Activated naive CD8-positive, alpha-beta T cell (primary cell): ENCODE data around the gene PTGDR.

ENCODE experiments used
- H3K27ac Mint-ChIP-seq: one replicate; pipeline ENCODE4 v1.8.0; 2021; ENCODE audit warnings: mixed read lengths
- H3K27me3 Mint-ChIP-seq: one replicate; pipeline ENCODE4 v1.8.0; 2021; ENCODE audit warnings: mixed read lengths
- H3K36me3 Mint-ChIP-seq: one replicate; pipeline ENCODE4 v1.8.0; 2021; ENCODE audit warnings: mixed read lengths
- H3K4me1 Mint-ChIP-seq: one replicate; pipeline ENCODE4 v1.8.0; 2021; ENCODE audit warnings: low read depth, mixed read lengths
- H3K4me3 Mint-ChIP-seq: one replicate; pipeline ENCODE4 v1.8.0; 2021; ENCODE audit warnings: mild to moderate bottlenecking, mixed read lengths
- H3K9me3 Mint-ChIP-seq: one replicate; pipeline ENCODE4 v1.8.0; 2021; ENCODE audit warnings: low read depth, mixed read lengths

PTGDR gene

DNA sequence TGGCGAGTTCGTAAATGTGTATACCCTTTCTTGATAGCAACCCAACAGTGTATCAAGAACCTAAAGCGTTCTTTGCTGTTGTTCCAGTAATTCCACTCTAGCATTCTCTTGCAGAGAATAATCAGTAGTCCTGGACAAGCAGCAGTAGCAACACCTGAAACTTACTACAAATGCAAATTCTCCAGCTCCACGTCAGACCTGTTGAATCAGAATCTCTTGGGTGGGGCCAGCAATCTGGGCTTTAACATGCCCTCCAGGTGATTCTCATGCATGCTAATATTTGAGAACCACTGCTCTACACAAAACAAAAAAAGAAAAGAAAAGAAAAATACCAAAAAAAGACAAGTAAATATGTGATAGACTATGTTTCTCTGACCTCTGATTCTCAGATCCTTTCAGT is 10.1 kb downstream of the PTGDR start:
- no peak overlapping the region for H3K4me3 Mint-ChIP-seq
- H3K27ac Mint-ChIP-seq = no peak overlapping the region
- H3K4me1 Mint-ChIP-seq = peaks cover 17% of the 10 kb centered on the region
- H3K36me3 Mint-ChIP-seq = peaks cover 3% of the 10 kb centered on the region
- no peaks in the 10 kb centered on the region for H3K9me3 Mint-ChIP-seq
- peaks cover 3% of the 10 kb centered on the region for H3K27me3 Mint-ChIP-seq

DNA sequence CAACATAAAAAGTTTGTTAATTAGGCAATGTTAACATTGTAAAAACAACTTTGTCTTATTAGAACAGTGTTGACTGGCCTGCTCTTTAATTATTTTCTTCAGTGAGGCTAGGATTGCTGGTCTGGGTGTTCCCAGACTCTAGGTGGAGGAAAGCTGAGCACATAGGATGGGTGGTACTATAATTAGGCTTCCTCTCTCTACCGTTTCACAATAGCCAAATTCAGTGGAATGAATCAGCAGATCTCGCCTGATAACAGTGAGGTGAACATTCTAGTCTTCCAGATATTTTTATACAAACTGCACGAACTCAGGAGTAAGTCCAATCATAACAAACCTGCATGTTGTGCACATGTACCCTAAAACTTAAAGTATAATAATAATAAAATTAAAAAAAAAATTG is 11.9 kb downstream of the PTGDR start:
- Mint-ChIP-seq H3K27ac (no peak overlapping the region), H3K4me1 (peaks cover 16% of the 10 kb centered on the region)

DNA sequence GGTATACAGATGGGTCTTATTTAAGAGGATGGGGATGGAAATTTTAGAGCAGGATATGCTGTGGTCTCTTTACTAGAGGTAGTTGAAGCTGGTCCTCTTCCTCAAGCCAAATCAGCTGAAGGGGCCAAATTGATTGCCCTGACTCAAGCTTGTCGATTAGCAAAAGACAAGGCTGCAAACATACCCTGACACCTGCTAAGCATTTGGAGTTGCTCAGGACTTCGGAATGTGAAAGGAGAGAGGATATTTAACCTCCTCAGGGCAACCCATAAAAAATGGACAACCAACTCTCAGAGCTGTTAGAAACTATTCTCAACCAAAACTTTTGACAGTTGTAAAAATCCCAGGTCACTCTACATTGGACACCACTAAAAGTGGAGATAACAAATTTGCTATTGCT is 15.6 kb downstream of the PTGDR start:
- H3K9me3 Mint-ChIP-seq = no peaks in the 10 kb centered on the region
- H3K4me3 Mint-ChIP-seq = no peak overlapping the region
- no peak overlapping the region for H3K27ac Mint-ChIP-seq
- H3K4me1 Mint-ChIP-seq = peaks cover 41% of the 10 kb centered on the region
- peaks cover 3% of the 10 kb centered on the region for H3K36me3 Mint-ChIP-seq
- no peaks in the 10 kb centered on the region for H3K27me3 Mint-ChIP-seq

More for the DNA sequence above, 11.9 kb downstream of the PTGDR start:
- H3K4me3 Mint-ChIP-seq = no peak overlapping the region
- H3K9me3 Mint-ChIP-seq = no peaks in the 10 kb centered on the region
- peaks cover 3% of the 10 kb centered on the region for H3K36me3 Mint-ChIP-seq
- peaks cover 3% of the 10 kb centered on the region for H3K27me3 Mint-ChIP-seq

DNA sequence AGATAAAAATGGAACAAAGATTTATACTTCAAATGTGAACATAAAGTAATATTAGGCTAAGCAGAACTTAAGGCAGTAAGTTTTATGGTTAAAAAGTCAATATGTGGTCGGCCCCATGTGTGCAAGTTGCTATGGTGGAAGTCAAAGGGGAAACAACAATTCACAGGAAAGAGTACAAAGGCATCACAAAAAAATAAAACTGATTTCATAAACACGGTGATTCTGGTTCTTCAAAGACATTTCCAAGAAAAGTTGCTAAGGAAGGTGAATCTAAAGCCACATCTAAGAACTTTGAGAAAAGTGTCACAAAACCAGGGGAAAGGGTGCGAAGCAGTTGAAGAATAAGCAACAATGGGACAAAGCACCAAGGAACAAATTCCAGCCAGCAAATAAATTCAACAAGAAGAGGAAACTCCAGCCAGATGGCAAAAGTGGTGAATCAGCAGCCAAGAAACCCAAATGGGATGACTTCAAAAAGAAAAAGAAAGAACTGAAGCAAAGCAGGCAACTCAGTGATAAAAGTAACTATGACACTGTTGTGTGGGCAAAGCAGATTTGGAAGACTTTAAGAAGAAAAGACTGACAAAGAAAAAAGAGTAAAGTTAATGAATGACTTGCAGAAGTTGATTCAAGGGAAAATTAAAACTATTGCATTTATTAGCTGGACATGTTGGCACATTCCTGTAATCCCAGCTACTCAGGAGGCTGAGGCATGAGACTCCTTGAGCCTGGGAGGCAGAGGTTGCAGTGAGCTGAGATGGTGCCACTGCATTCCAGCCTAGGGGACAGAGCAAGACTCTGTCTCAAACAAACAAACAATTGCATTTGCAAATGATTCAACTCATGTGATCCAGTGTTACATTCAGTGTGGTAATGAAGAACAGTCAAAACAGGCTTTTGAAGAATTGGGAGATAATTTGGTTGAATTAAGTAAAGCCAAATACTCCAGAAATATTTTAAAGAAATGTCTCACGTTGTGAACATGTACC is 19.5 kb downstream of the PTGDR start:
- H3K9me3 Mint-ChIP-seq = no peaks in the 10 kb centered on the region
- H3K4me3 Mint-ChIP-seq = peak overlapping the region; percentile 66
- H3K4me1 Mint-ChIP-seq = peaks cover 31% of the 10 kb centered on the region
- peak overlapping the region; percentile 18 for H3K27ac Mint-ChIP-seq
- H3K27me3 Mint-ChIP-seq = no peaks in the 10 kb centered on the region
- no peaks in the 10 kb centered on the region for H3K36me3 Mint-ChIP-seq

- no peaks in the 10 kb centered on the region for H3K9me3 Mint-ChIP-seq
- H3K27me3 Mint-ChIP-seq = no peaks in the 10 kb centered on the region
- H3K4me3 Mint-ChIP-seq = no peak overlapping the region
- peaks cover 20% of the 10 kb centered on the region for H3K4me1 Mint-ChIP-seq
- H3K27ac Mint-ChIP-seq = no peak overlapping the region
- H3K36me3 Mint-ChIP-seq = no peaks in the 10 kb centered on the region
Observed at GRCh38 chr14:52296378-52296777, 28.9 kb downstream of the PTGDR start.

DNA sequence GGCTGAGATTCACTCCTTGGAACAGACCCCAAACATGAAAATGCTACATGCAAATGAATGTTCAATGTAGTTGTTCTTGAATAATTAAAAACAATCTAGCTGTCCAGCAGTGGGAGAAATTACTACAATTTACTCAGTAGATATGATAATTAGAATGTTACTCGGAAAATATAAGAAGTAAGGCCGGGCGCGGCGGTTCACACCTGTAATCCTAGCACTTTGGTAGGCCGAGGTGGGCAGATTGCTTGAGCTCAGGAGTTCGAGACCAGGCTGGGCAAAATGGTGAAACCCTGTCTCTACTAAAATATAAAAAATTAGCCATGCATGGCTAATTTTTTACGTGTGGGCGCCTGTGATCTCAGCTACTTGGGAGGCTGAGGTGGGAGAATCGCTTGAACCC is 31.3 kb downstream of the PTGDR start:
- Mint-ChIP-seq H3K27ac (no peak overlapping the region), H3K4me3 (no peak overlapping the region), H3K4me1 (peaks cover 31% of the 10 kb centered on the region), H3K36me3 (peaks cover 2% of the 10 kb centered on the region), H3K27me3 (no peaks in the 10 kb centered on the region), H3K9me3 (no peaks in the 10 kb centered on the region)

GRCh38 chr14:52299692-52300278 is 32.3 kb downstream of the PTGDR start:
- no peak overlapping the region for H3K4me3 Mint-ChIP-seq
- H3K4me1 Mint-ChIP-seq = peaks cover 39% of the 10 kb centered on the region
- peaks cover 5% of the 10 kb centered on the region for H3K36me3 Mint-ChIP-seq
- no peak overlapping the region for H3K27ac Mint-ChIP-seq
- no peaks in the 10 kb centered on the region for H3K27me3 Mint-ChIP-seq
- H3K9me3 Mint-ChIP-seq = no peaks in the 10 kb centered on the region

GRCh38 chr14:52303236-52303635 is 35.7 kb downstream of the PTGDR start:
- Mint-ChIP-seq H3K27me3 (no peaks in the 10 kb centered on the region), H3K9me3 (no peaks in the 10 kb centered on the region), H3K36me3 (peaks cover 5% of the 10 kb centered on the region), H3K27ac (no peak overlapping the region), H3K4me3 (no peak overlapping the region), H3K4me1 (peaks cover 53% of the 10 kb centered on the region)

DNA sequence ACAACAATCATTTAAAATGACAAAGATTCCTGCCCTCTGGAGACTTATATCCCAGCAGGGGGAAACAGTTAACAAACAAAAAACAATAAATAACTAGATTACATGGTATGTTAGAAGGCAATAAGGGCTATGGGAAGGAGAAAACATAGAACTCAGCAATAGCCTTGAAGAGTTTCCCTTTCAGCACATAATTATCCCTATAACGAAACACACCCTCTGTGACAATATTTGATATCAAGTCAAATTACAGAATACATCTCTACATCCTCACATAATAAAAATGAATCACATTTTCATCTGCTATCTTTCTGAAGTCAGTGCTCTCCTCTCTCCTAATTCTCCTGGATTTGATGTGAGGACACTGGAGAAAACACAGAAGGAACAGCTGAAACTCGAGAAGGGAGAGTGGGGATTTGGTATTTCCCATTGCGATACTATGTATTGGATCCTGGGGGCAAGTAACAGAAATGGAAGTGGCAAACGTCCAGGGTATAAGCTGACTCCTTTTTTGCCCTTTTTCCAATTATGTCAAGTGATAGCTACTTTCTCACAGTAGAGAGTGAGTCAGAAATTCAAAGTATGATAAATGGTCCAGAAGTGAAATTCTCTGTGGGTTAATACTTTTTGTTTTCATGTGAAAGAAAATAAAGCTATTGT is 36.9 kb downstream of the PTGDR start:
- Mint-ChIP-seq H3K4me3 (no peak overlapping the region), H3K27me3 (no peaks in the 10 kb centered on the region), H3K27ac (no peak overlapping the region), H3K9me3 (no peaks in the 10 kb centered on the region), H3K4me1 (peaks cover 56% of the 10 kb centered on the region), H3K36me3 (peaks cover 5% of the 10 kb centered on the region)

GRCh38 chr14:52305014-52305413 is 37.5 kb downstream of the PTGDR start:
- Mint-ChIP-seq H3K27me3 (no peaks in the 10 kb centered on the region), H3K4me1 (peaks cover 57% of the 10 kb centered on the region), H3K4me3 (no peak overlapping the region), H3K9me3 (no peaks in the 10 kb centered on the region), H3K27ac (no peak overlapping the region), H3K36me3 (peaks cover 5% of the 10 kb centered on the region)

DNA sequence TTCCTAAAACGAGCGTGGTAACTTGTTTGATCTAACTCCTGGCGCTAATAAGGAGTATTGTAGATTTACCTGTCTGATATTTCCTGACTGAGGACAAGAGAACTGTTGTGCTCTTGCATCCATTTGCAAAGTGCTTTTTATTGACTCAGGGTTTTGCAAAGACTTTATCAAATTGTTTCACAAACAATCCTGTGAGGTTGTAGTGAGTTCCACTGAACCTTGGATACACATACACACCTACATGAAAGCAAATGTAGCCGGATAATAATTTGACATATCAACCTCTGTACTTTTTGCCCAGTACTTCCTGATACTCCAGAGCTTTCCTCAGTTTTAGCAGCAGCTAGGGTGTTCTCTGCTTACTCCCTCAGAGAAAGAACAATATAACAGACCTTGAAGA is 39.9 kb downstream of the PTGDR start:
- Mint-ChIP-seq H3K4me1 (peaks cover 64% of the 10 kb centered on the region), H3K36me3 (peaks cover 8% of the 10 kb centered on the region), H3K4me3 (no peak overlapping the region), H3K27ac (peak overlapping the region; percentile 55), H3K27me3 (no peaks in the 10 kb centered on the region), H3K9me3 (no peaks in the 10 kb centered on the region)

DNA sequence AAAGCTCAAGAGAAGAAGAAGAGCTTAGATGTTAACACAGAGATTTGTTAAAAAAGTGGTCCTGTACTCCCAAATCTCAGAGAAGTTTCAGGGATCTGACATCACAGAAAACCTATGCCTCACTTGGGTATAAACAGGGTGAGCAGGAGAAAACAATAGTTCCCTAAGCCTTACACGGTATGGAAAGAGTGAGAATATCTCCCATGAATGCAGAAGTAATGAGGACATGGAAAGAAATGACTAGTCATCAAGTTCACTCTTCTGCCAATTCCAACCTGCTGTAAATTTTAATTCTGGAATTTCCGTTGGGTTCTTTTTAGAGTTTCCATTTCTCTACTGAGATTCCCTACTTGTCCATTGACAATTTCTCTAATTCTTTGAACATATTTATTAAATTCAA is 40.4 kb downstream of the PTGDR start:
- no peaks in the 10 kb centered on the region for H3K9me3 Mint-ChIP-seq
- no peaks in the 10 kb centered on the region for H3K27me3 Mint-ChIP-seq
- H3K4me3 Mint-ChIP-seq = no peak overlapping the region
- H3K27ac Mint-ChIP-seq = peak overlapping the region; percentile 55
- H3K36me3 Mint-ChIP-seq = peaks cover 8% of the 10 kb centered on the region
- H3K4me1 Mint-ChIP-seq = peaks cover 65% of the 10 kb centered on the region

GRCh38 chr14:52310541-52310940 is 43.0 kb downstream of the PTGDR start:
- no peaks in the 10 kb centered on the region for H3K9me3 Mint-ChIP-seq
- H3K27me3 Mint-ChIP-seq = no peaks in the 10 kb centered on the region
- peak overlapping the region; percentile 46 for H3K27ac Mint-ChIP-seq
- H3K4me3 Mint-ChIP-seq = no peak overlapping the region
- peaks cover 5% of the 10 kb centered on the region for H3K36me3 Mint-ChIP-seq
- H3K4me1 Mint-ChIP-seq = peaks cover 73% of the 10 kb centered on the region

DNA sequence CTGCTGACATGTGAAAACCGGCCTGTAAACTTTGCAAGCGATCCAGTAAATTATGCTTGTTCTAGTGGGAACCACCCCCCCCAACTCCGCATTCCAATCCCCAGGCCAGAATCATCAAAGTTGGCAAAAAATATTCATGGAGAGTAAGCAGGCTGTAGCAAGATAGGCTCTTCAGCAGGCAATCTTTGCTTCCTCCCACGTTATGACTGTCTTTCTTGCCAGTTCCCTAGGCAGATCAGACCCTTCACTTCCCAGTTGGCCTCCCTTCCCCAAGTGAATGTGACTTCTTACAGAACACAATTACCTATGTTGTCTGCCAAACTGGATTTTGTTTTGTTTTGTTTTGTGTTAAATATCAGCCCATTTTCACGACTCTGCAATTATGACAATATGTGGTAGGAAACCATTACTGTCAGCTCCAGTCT is 45.4 kb downstream of the PTGDR start:
- Mint-ChIP-seq H3K4me1 (peaks cover 84% of the 10 kb centered on the region), H3K27ac (peak overlapping the region; percentile 81), H3K9me3 (no peaks in the 10 kb centered on the region), H3K36me3 (peaks cover 5% of the 10 kb centered on the region), H3K27me3 (no peaks in the 10 kb centered on the region), H3K4me3 (peak overlapping the region; percentile 99)

DNA sequence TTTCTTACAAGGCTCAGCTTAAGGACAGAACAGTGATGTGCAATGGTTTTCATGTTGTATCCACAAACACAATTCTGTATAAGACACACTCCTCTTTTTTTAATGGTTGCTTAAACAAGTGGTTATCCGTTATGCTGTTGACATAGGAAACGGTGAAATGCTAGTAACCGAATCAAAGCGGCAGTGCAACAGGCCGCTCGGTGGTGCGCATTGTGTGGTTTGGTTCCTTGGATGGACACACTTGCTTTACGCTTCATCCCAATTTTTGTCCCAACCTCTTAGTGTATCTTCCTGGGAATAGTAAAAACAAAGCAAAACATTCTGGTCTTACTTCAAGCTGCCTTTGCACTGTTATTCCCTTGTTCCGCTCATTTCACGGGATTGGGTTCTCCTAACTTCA is 46.0 kb downstream of the PTGDR start:
- Mint-ChIP-seq H3K36me3 (peaks cover 5% of the 10 kb centered on the region), H3K27me3 (no peaks in the 10 kb centered on the region), H3K27ac (peak overlapping the region; percentile 81), H3K4me1 (peaks cover 83% of the 10 kb centered on the region), H3K4me3 (peak overlapping the region; percentile 99), H3K9me3 (no peaks in the 10 kb centered on the region)
